NCI-H128 (cell line): ENCODE measurements around the gene POLR1D.

Experiments used
- DNase-seq: peaks from one replicate; lab custom pipeline; 2025; ENCODE audit not compliant: unreplicated experiment; lab: John Stamatoyannopoulos, UW

Gene POLR1D

GRCh38 chr13:27621366-27622101 lies at the start of gene POLR1D:
Gene POLR1D, plus strand, starts transcription at chr13:27621892. Its CDS starts 92 bp downstream, at chr13:27621984.
- peak; percentile 62 for DNase-seq

- no peak for DNase-seq
Measured at GRCh38 chr13:27572234-27572901, 49.3 kb upstream of the POLR1D start.

- DNase-seq, result no peak
Measured at GRCh38 chr13:27573265-27573664, 48.4 kb upstream of the POLR1D start.

GRCh38 chr13:27574661-27575060 lies 47.0 kb upstream of the POLR1D start:
- no peak for DNase-seq

- no peak for DNase-seq
Measured at GRCh38 chr13:27578121-27579030, 43.3 kb upstream of the POLR1D start.

- no peak for DNase-seq
Measured at GRCh38 chr13:27583645-27584044, 38.0 kb upstream of the POLR1D start.

GRCh38 chr13:27587095-27587746 lies 34.5 kb upstream of the POLR1D start:
- no peak for DNase-seq

GRCh38 chr13:27588405-27588804 lies 33.3 kb upstream of the POLR1D start:
- no peak for DNase-seq

GRCh38 chr13:27592865-27593264 lies 28.8 kb upstream of the POLR1D start:
- DNase-seq, result no peak

- DNase-seq, result no peak
Measured at GRCh38 chr13:27593267-27593666, 28.4 kb upstream of the POLR1D start.

- no peak for DNase-seq
Measured at GRCh38 chr13:27595055-27595811, 26.5 kb upstream of the POLR1D start.

- no peak for DNase-seq
Measured at GRCh38 chr13:27599096-27599495, 22.6 kb upstream of the POLR1D start.

GRCh38 chr13:27599845-27600553 lies 21.7 kb upstream of the POLR1D start:
- DNase-seq, result no peak

- DNase-seq, result no peak
Measured at GRCh38 chr13:27600711-27601110, 21.0 kb upstream of the POLR1D start.

GRCh38 chr13:27601208-27601607 lies 20.5 kb upstream of the POLR1D start:
- DNase-seq, result no peak

GRCh38 chr13:27601803-27602202 lies 19.9 kb upstream of the POLR1D start:
- no peak for DNase-seq

GRCh38 chr13:27605099-27605498 lies 16.6 kb upstream of the POLR1D start:
- no peak for DNase-seq

- DNase-seq, result no peak
Measured at GRCh38 chr13:27605610-27606200, 16.0 kb upstream of the POLR1D start.

- DNase-seq, result no peak
Measured at GRCh38 chr13:27607125-27607524, 14.6 kb upstream of the POLR1D start.
